Activated naive CD4-positive, alpha-beta T cell treated with Interleukin-2 at 50 U/mL for 16 hours (primary cell): ENCODE results near the gene PDE1A.

Experiments used
- DNase-seq: peaks from one replicate; pipeline ENCODE4 v3.0.0-alpha.2; 2020

Gene PDE1A

GRCh38 chr2:182113334-182113733, 313.5 kb downstream of the PDE1A start:
- no peak for DNase-seq

GRCh38 chr2:182110347-182110746, 316.5 kb downstream of the PDE1A start:
- DNase-seq, result no peak

GRCh38 chr2:182103526-182103925, 323.3 kb downstream of the PDE1A start:
- DNase-seq, result no peak

GRCh38 chr2:182101263-182101662, 325.6 kb downstream of the PDE1A start:
- no peak for DNase-seq

- no peak for DNase-seq
Observed at GRCh38 chr2:182098648-182099047, 328.2 kb downstream of the PDE1A start.

GRCh38 chr2:182097571-182098164, 329.2 kb downstream of the PDE1A start:
- no peak for DNase-seq

- DNase-seq, result no peak
Observed at GRCh38 chr2:182090486-182090885, 336.4 kb downstream of the PDE1A start.
